Sigmoid colon (tissue), 7 donors: ENCODE results near the gene C4orf17. TPM values are rescaled to one million over a fixed set of nuclear protein-coding genes. Genes with fewer than 3 reads are reported as not detected.

Experiments
- DNase-seq: peaks from one replicate; pipeline ENCODE4 v3.0.0-alpha.2; 2019
- H3K27ac ChIP-seq, 4 donors: fragments of 200-600 bp; sonication (generic); one replicate each; pipeline ENCODE4 v1.5.1; 2016 to 2019; ENCODE audit warnings: mild to moderate bottlenecking in 1 of 4
- H3K27me3 ChIP-seq, 3 donors: fragments of 200-600 bp; sonication (generic); one replicate each; pipeline ENCODE4 v1.5.1; 2019; ENCODE audit warnings: mild to moderate bottlenecking in 1 of 3
- H3K36me3 ChIP-seq, 4 donors: fragments of 200-600 bp; sonication (generic); one replicate each; pipeline ENCODE4 v1.5.1; 2016 to 2019
- H3K4me1 ChIP-seq, 4 donors: fragments of 200-600 bp; sonication (generic); one replicate each; pipeline ENCODE4 v1.5.1; 2017 to 2019
- H3K4me3 ChIP-seq, 4 donors: fragments of 200-600 bp; sonication (generic); one replicate each; pipeline ENCODE4 v1.5.1; 2017 to 2019; ENCODE audit warnings: mild to moderate bottlenecking in 2 of 4, moderate library complexity in 1 of 4
- H3K9me3 ChIP-seq, 4 donors: fragments of 200-600 bp in 3 of 4; sonication (generic) in 3 of 4; one replicate each; pipeline versions ENCODE4 v1.5.1 to v1.6.1; 2013 to 2019
- EP300 ChIP-seq, 4 donors: sonication (generic); formaldehyde crosslinking; IDR thresholded peaks; one replicate each; pipeline ENCODE4 v1.6.1; 2017; ENCODE audit warnings: antibody characterized with exemption in 4 of 4
- POLR2A ChIP-seq, 2 donors: fragments of 450-650 bp; IDR thresholded peaks; one replicate each; pipeline ENCODE4 v1.6.1; 2016; ENCODE audit warnings: antibody characterized with exemption in 2 of 2, mild to moderate bottlenecking in 2 of 2, moderate library complexity in 2 of 2
- POLR2AphosphoS5 ChIP-seq, 4 donors: sonication (generic); formaldehyde crosslinking; IDR thresholded peaks; one replicate each; pipeline ENCODE4 v1.6.1; 2017; ENCODE audit warnings: antibody characterized with exemption in 4 of 4
- WGBS, 2 donors: extraction: QIAGEN DNeasy Blood & Tissue Kit; methylation state at CpG; one replicate each; pipeline ENCODE4 v1.1.7; 2013; 5-methylcytosine and 5-hydroxymethylcytosine counted together
- intact Hi-C: fragments of 100-400 bp; cut with DNase I; formaldehyde crosslinking; loops from one replicate; pipeline ENCODE4 v1.15.1; 2023
- polyA plus RNA-seq, 3 donors: library from polyadenylated mRNA; stranded (reverse); fragments of 200-250 nt; gene quantifications; one replicate each; pipeline ENCODE4 v1.2.3, GENCODE V29; 2013
- total RNA-seq, 4 donors: library from RNA; depleted of rRNA; stranded (reverse); fragments of >200 nt; gene quantifications; one replicate each; pipeline ENCODE4 v1.1.0, GENCODE V29; 2016
- TF ChIP-seq, protein P1 (sequence below), 4 experiments: fragments of 450-650 bp in 3 of 4; fragments of 200-600 bp in 1 of 4; IDR thresholded peaks; one replicate each; pipeline ENCODE4 v1.5.1; 2016 to 2019; ENCODE audit warnings: antibody characterized with exemption in 4 of 4, mild to moderate bottlenecking in 3 of 4, moderate library complexity in 2 of 4
- donor health status: healthy with polysubstance abuse.
- donor health status: Bipolar disorder and iron deficiency.
- donor health status: healthy.

Gene C4orf17
- total and polyA plus RNA-seq, 7 donors, result not detected

DNA sequence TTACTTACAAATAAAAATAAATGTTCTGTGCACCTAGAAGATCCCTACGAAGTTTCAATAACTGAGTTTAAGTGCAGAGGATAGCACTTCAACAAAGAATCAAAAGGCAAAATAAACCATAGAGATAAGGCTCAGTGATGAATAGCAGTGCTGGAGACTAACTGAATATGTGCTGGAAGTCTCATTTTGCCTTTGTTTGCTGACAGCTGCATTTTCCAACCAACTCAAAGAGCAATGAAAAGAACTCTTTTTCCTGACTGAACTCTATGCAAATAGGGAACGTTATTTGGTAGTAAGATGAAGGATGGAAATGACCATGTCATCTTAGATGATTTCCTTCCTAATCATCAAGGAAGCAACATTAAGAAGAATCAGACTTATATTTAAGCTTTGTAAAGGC lies 42.9 kb upstream of the C4orf17 start:
- no peaks in the 10 kb centered on the region for H3K36me3 ChIP-seq
- H3K27me3 ChIP-seq, result no peaks in the 10 kb centered on the region
- intact Hi-C loops, result loop anchor here (10.0 kb wide), 1 partner anchor 1003 kb away; no protein-coding TSS in a partner anchor
- TF ChIP-seq EP300 (IDR thresholded peaks at IDR 0.05) (no peak), POLR2AphosphoS5 (IDR thresholded peaks at IDR 0.05) (no peak), POLR2A (IDR thresholded peaks at IDR 0.05) (no peak)
- TF ChIP-seq, protein P1, sequence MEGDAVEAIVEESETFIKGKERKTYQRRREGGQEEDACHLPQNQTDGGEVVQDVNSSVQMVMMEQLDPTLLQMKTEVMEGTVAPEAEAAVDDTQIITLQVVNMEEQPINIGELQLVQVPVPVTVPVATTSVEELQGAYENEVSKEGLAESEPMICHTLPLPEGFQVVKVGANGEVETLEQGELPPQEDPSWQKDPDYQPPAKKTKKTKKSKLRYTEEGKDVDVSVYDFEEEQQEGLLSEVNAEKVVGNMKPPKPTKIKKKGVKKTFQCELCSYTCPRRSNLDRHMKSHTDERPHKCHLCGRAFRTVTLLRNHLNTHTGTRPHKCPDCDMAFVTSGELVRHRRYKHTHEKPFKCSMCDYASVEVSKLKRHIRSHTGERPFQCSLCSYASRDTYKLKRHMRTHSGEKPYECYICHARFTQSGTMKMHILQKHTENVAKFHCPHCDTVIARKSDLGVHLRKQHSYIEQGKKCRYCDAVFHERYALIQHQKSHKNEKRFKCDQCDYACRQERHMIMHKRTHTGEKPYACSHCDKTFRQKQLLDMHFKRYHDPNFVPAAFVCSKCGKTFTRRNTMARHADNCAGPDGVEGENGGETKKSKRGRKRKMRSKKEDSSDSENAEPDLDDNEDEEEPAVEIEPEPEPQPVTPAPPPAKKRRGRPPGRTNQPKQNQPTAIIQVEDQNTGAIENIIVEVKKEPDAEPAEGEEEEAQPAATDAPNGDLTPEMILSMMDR (IDR thresholded peaks at IDR 0.05), result no peak
- no peak overlapping the region for H3K4me3 ChIP-seq
- no peak for DNase-seq
- H3K4me1 ChIP-seq, result no peaks in the 10 kb centered on the region
- no peaks in the 10 kb centered on the region for H3K9me3 ChIP-seq
- H3K27ac ChIP-seq, result no peak overlapping the region
- 76 to 83% methylated on average over 2 of the region's 2 CpGs for WGBS, 2 donors

DNA sequence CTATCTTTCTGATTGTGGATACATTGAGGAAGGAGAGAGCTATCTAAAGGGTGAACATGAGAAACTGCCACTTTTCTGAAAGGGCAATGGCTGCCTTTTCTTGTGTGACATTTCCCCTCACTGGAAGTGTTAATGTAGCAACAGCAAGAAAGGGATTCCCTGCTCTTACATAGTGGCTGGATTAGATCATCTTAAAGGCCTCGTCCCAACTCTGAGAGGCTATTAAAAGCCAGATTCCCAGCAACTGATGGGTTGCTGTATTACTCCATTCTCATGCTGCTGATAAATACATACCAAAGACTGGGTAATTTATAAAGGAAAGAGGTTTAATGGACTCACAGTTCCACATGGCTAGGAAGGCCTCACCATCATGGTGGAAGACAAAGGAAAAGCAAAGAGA lies 41.9 kb upstream of the C4orf17 start:
- no peak for DNase-seq
- Histone ChIP-seq H3K27me3 (no peaks in the 10 kb centered on the region), H3K27ac (no peak overlapping the region), H3K4me3 (no peak overlapping the region), H3K4me1 (no peaks in the 10 kb centered on the region), H3K9me3 (no peaks in the 10 kb centered on the region), H3K36me3 (no peaks in the 10 kb centered on the region)
- no peak for TF ChIP-seq POLR2AphosphoS5 (IDR thresholded peaks at IDR 0.05)
- TF ChIP-seq POLR2A (IDR thresholded peaks at IDR 0.05), result no peak
- TF ChIP-seq, protein P1 (IDR thresholded peaks at IDR 0.05), result no peak
- no peak for TF ChIP-seq EP300 (IDR thresholded peaks at IDR 0.05)
- 79 to 88% methylated on average over 1 of the region's 1 CpG for WGBS, 2 donors
- intact Hi-C loops, result loop anchor here (10.0 kb wide), 1 partner anchor 1004 kb away; no protein-coding TSS in a partner anchor

DNA sequence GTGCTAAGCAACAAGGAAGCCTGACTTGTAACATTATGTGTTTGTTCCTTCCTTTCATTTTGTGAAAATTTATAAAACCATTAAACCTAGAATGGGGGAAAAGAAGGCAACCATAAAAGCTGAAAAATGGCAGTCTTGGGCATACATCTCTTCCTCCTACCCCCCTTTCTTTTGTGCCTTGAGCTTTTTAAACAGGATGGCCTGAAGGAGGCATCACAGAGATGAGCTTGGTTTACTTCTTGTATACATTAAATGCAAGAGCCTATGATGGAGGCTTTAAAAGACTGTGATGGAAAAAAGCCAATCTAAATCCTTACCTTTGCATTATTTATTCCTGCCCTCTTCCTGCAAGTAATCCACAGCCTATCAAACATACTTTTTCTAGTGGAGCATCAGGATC lies 39.5 kb upstream of the C4orf17 start:
- H3K27me3 ChIP-seq, result no peaks in the 10 kb centered on the region
- H3K4me3 ChIP-seq, result no peak overlapping the region
- no peaks in the 10 kb centered on the region for H3K9me3 ChIP-seq
- H3K36me3 ChIP-seq, result no peaks in the 10 kb centered on the region
- intact Hi-C loops, result no loop called here
- no peak overlapping the region for H3K27ac ChIP-seq
- DNase-seq, result no peak
- TF ChIP-seq, protein P1 (IDR thresholded peaks at IDR 0.05), result no peak
- TF ChIP-seq POLR2AphosphoS5 (IDR thresholded peaks at IDR 0.05), result no peak
- no peak for TF ChIP-seq EP300 (IDR thresholded peaks at IDR 0.05)
- TF ChIP-seq POLR2A (IDR thresholded peaks at IDR 0.05), result no peak
- no peaks in the 10 kb centered on the region for H3K4me1 ChIP-seq

DNA sequence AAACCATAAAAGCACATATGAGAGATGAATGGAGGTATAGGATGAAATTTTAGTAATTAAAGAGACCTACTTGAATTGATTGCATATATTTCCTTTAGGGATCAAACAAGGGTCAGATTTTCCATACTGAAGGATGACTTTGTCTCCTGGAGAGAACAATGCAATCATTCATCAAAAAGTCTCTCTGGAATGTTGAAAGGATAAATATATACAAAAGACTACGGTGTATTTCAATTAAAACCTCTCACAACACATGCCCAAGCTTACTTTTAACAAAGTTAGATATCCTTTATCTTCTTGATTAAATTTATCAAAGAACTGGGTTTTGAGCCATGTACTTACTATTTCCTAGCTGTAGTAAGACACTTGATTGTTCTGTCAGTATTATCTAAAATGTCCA lies 38.9 kb upstream of the C4orf17 start:
- no peaks in the 10 kb centered on the region for H3K27me3 ChIP-seq
- intact Hi-C loops, result no loop called here
- no peak for TF ChIP-seq POLR2AphosphoS5 (IDR thresholded peaks at IDR 0.05)
- TF ChIP-seq POLR2A (IDR thresholded peaks at IDR 0.05), result no peak
- TF ChIP-seq, protein P1 (IDR thresholded peaks at IDR 0.05), result no peak

DNA sequence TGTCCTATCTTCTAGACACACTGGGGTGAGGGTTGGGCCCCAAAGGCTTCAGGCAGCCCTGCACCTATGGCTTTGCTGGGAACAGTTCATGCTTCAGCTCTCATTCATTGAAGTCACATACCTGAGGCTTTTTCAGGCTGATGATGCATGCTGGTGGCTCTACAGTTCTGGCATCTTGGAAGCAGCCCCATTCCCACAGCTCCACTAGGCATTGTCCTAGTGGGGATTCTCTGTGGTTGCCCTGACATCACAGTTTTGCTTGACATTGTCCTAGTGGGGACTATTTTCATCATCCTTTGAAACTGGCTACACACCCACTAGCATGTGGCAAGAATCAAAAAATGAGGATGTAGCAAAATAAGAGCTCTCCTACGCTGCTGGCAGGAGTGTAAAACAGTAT lies 37.7 kb upstream of the C4orf17 start:
- no peak for DNase-seq
- TF ChIP-seq POLR2A (IDR thresholded peaks at IDR 0.05) (no peak), EP300 (IDR thresholded peaks at IDR 0.05) (no peak), POLR2AphosphoS5 (IDR thresholded peaks at IDR 0.05) (no peak)
- TF ChIP-seq, protein P1 (IDR thresholded peaks at IDR 0.05), result no peak
- no peak overlapping the region for H3K27ac ChIP-seq
- intact Hi-C loops, result no loop called here
- no peaks in the 10 kb centered on the region for H3K27me3 ChIP-seq
- no peaks in the 10 kb centered on the region for H3K36me3 ChIP-seq
- no peaks in the 10 kb centered on the region for H3K4me1 ChIP-seq
- no peak overlapping the region for H3K4me3 ChIP-seq
- no peaks in the 10 kb centered on the region for H3K9me3 ChIP-seq
- WGBS, 2 donors, result 80 to 89% methylated on average over 1 of the region's 1 CpG

More for the DNA sequence above, 38.9 kb upstream of the C4orf17 start:
- no peaks in the 10 kb centered on the region for H3K36me3 ChIP-seq
- no peak overlapping the region for H3K27ac ChIP-seq
- no peak for DNase-seq
- 29 to 32% methylated on average over 1 of the region's 1 CpG for WGBS, 2 donors
- no peaks in the 10 kb centered on the region for H3K9me3 ChIP-seq
- H3K4me1 ChIP-seq, result no peaks in the 10 kb centered on the region
- no peak overlapping the region for H3K4me3 ChIP-seq
